K562 (cell line): ENCODE results near the gene MGAT4D. TPM values are rescaled to one million over a fixed set of nuclear protein-coding genes. Genes with fewer than 3 reads are reported as not detected.
"Not testable (repeated sequence)": the region's sequence is repeated elsewhere in the genome, so short reads cannot be mapped to it uniquely, and the experiment has no call there.

Experiments used
- ATF1 ChIP-seq, 2 experiments: fragments of 450-650 bp in 1 of 2; IDR thresholded peaks; 2 replicates each; pipeline ENCODE4 v1.6.1; 2016; ENCODE audit warnings: missing compliant biosample characterization in 1 of 2, missing genetic modification characterization in 1 of 2
- CTBP1 ChIP-seq: fragments of 450-650 bp; IDR thresholded peaks from 2 replicates; pipeline ENCODE4 v1.6.1; 2016; ENCODE audit warnings: borderline replicate concordance
- EHMT2 ChIP-seq: fragments of 450-650 bp; IDR thresholded peaks from 2 replicates; pipeline ENCODE4 v1.6.1; 2018; ENCODE audit warnings: antibody characterized with exemption
- EP400 ChIP-seq: fragments of 450-650 bp; IDR thresholded peaks from 2 replicates; pipeline ENCODE4 v1.6.1; 2017; ENCODE audit warnings: antibody characterized with exemption, mild to moderate bottlenecking, moderate library complexity
- MGA ChIP-seq: fragments of 450-650 bp; IDR thresholded peaks from 2 replicates; pipeline ENCODE4 v1.6.1; 2016; ENCODE audit warnings: mild to moderate bottlenecking, moderate library complexity
- NR2C1 ChIP-seq, 2 experiments: fragments of 450-650 bp; IDR thresholded peaks; 2 replicates each; pipeline ENCODE4 v1.6.1; 2017; ENCODE audit warnings: mild to moderate bottlenecking in 2 of 2, antibody characterized with exemption in 1 of 2, inconsistent platforms in 1 of 2, missing compliant biosample characterization in 1 of 2, missing genetic modification characterization in 1 of 2
- NRF1 ChIP-seq, 2 experiments: fragments of 450-650 bp; IDR thresholded peaks in 1 of 2; conservative IDR thresholded peaks in 1 of 2; 2 replicates each; pipeline ENCODE4 v1.6.1; 2014; ENCODE audit warnings: mild to moderate bottlenecking in 2 of 2
- POLR2H ChIP-seq: IDR thresholded peaks from 2 replicates; pipeline ENCODE4 v1.6.1; 2016; ENCODE audit warnings: missing genetic modification characterization, low read depth, mild to moderate bottlenecking, control low read depth, missing compliant biosample characterization, moderate library complexity
- RBFOX2 ChIP-seq: fragments of 200-400 bp; formaldehyde crosslinking; IDR thresholded peaks from 2 replicates; pipeline ENCODE4 v1.6.1; 2017; ENCODE audit warnings: low read depth, mild to moderate bottlenecking, low read length, moderate library complexity
- SUPT5H ChIP-seq: fragments of 450-650 bp; IDR thresholded peaks from 2 replicates; pipeline ENCODE4 v1.6.1; 2016
- polyA plus RNA-seq, 8 experiments: library from polyadenylated mRNA; depleted of rRNA in 4 of 8; stranded (reverse) in 5 of 8; unstranded in 3 of 8; fragments of >200 nt; fragmentation: Nextera tagmentation in 2 of 8; fragmentation: Illumina TruSeq in 1 of 8; extraction: Ambion mirVana in 2 of 8; extraction: Trizol in 1 of 8; gene quantifications; 2 replicates each; pipeline versions ENCODE4 v1.2.1 to v1.2.3, GENCODE V29; 2011 to 2014; ENCODE audit warnings: inconsistent platforms in 1 of 8, missing spikeins in 1 of 8
- total RNA-seq, 7 experiments: library from RNA; depleted of rRNA in 6 of 7; stranded (reverse); fragments of >200 nt in 6 of 7; fragmentation: Illumina TruSeq in 2 of 7; extraction: Trizol in 2 of 7; gene quantifications; 2 replicates each; pipeline versions ENCODE4 v1.2.1 to v1.2.3, GENCODE V29; 2011 to 2021; ENCODE audit warnings: low replicate concordance in 1 of 7
- TF ChIP-seq, protein P1 (sequence below): fragments of 200-800 bp; sonication (Bioruptor generic); IDR thresholded peaks from 2 replicates; pipeline ENCODE4 v1.6.1; 2017; ENCODE audit warnings: missing genetic modification characterization, missing compliant biosample characterization

MGAT4D gene
- total and polyA plus RNA-seq, 9 of the 15 experiments (the other 6 are each of a cell fraction or from before 2014, with no cell fraction given), result not detected

DNA sequence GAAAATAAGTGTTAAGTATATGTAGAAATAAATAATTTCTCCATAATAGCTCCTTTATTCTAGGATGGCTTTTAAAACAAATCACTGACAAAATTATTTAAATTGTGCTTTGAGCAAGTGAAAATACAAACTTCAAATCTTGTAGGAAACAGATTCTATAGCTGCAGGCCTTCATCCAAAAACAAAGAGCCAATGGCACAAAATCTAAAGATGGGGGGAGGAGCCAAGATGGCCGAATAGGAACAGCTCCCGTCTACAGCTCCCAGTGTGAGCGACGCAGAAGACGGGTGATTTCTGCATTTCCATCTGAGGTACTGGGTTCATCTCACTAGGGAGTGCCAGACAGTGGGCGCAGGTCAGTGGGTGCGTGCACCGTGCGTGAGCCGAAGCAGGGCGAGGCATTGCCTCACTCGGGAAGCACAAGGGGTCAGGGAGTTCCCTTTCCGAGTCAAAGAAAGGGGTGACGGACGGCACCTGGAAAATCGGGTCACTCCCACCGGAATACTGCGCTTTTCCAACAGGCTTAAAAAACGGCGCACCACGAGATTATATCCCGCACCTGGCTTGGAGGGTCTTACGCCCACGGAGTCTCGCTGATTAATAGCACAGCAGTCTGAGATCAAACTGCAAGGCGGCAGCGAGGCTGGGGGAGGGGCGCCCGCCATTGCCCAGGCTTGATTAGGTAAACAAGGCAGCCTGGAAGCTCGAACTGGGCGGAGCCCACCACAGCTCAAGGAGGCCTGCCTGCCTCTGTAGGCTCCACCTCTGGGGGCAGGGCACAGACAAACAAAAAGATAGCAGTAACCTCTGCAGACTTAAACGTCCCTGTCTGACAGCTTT is 84.7 kb downstream of the MGAT4D start (continued):
- TF ChIP-seq MGA (peak; percentile 85), ATF1 (tag; IDR thresholded peaks at IDR 0.05) (0 out of 2 replicates have a peak, but pooled peaks have one; percentile 24), NR2C1 (IDR thresholded peaks at IDR 0.05) (peak; percentile 36; the same call in 1 of the 2 replicates), NR2C1 (tag; IDR thresholded peaks at IDR 0.05) (peak; percentile 35; the same call in 1 of the 2 replicates), EHMT2 (peak; percentile 34; the same call in 1 of the 2 replicates), SUPT5H (peak; percentile 51; the same call in 1 of the 2 replicates), EP400 (peak; percentile 57), POLR2H (tag) (0 out of 2 replicates have a peak, but pooled peaks have one; percentile 26), CTBP1 (0 out of 2 replicates have a peak, but pooled peaks have one; percentile 12), NRF1 (conservative IDR thresholded peaks at IDR 0.05 in 1 of 2, IDR thresholded peaks at IDR 0.05 in 1 of 2) (peak in 1 of 2 experiments; percentile 27; a peak in 1 of 4 replicates), RBFOX2 (peak; percentile 48)
- not testable (repeated sequence) for TF ChIP-seq ATF1 (CRISPR knock-in tag; IDR thresholded peaks at IDR 0.05)
- TF ChIP-seq, protein P1, sequence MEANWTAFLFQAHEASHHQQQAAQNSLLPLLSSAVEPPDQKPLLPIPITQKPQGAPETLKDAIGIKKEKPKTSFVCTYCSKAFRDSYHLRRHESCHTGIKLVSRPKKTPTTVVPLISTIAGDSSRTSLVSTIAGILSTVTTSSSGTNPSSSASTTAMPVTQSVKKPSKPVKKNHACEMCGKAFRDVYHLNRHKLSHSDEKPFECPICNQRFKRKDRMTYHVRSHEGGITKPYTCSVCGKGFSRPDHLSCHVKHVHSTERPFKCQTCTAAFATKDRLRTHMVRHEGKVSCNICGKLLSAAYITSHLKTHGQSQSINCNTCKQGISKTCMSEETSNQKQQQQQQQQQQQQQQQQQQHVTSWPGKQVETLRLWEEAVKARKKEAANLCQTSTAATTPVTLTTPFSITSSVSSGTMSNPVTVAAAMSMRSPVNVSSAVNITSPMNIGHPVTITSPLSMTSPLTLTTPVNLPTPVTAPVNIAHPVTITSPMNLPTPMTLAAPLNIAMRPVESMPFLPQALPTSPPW, result peak; percentile 36; the same call in 1 of the 2 replicates
